K562 (cell line): ENCODE results near the gene GPR153. TPM values are rescaled to one million over a fixed set of nuclear protein-coding genes. Genes with fewer than 3 reads are reported as not detected.

ENCODE experiments used
- CBX1 ChIP-seq: sonication (generic); IDR thresholded peaks from 2 replicates; pipeline ENCODE4 v1.6.1; 2016; ENCODE audit warnings: antibody characterized with exemption, low read depth, mild to moderate bottlenecking
- DNMT1 ChIP-seq: fragments of 450-650 bp; IDR thresholded peaks from 2 replicates; pipeline ENCODE4 v1.6.1; 2016; ENCODE audit warnings: antibody characterized with exemption, mild to moderate bottlenecking
- E2F8 ChIP-seq: fragments of 450-650 bp; IDR thresholded peaks from 2 replicates; pipeline ENCODE4 v1.7.1; 2018; ENCODE audit warnings: mild to moderate bottlenecking, low read depth; ENCODE audit not compliant: partially characterized antibody
- EGR1 ChIP-seq: fragments of 450-650 bp; conservative IDR thresholded peaks from 2 replicates; pipeline ENCODE4 v1.6.1; 2017; ENCODE audit warnings: mild to moderate bottlenecking
- ERF ChIP-seq: fragments of 450-650 bp; formaldehyde crosslinking; IDR thresholded peaks from 2 replicates; pipeline ENCODE4 v1.4.0; 2020; ENCODE audit warnings: mild to moderate bottlenecking, mixed read lengths
- GTF2F1 ChIP-seq: IDR thresholded peaks from 2 replicates; pipeline ENCODE4 v1.6.1; 2011; ENCODE audit warnings: low read depth, low read length, improper control_type of control experiment
- HDAC6 ChIP-seq: IDR thresholded peaks from 2 replicates; pipeline ENCODE4 v1.6.1; 2012; ENCODE audit warnings: low read depth, mild to moderate bottlenecking, control low read depth, inconsistent platforms, low read length, moderate library complexity
- HINFP ChIP-seq: fragments of 450-650 bp; conservative IDR thresholded peaks from 2 replicates; pipeline ENCODE4 v1.6.1; 2016; ENCODE audit warnings: missing genetic modification characterization, low read depth, mild to moderate bottlenecking, control low read depth, missing compliant biosample characterization
- HNRNPH1 ChIP-seq: fragments of 200-400 bp; formaldehyde crosslinking; optimal IDR thresholded peaks from 2 replicates; pipeline ENCODE3; 2017; ENCODE audit warnings: low read depth, mild to moderate bottlenecking, low read length, moderate library complexity
- KAT2B ChIP-seq: IDR thresholded peaks from one replicate; pipeline ENCODE4 v1.6.1; 2012; ENCODE audit warnings: low read depth, mild to moderate bottlenecking, control low read depth, inconsistent platforms, low read length, moderate library complexity
- MEF2A ChIP-seq: IDR thresholded peaks from 2 replicates; pipeline ENCODE4 v1.6.1; 2011; ENCODE audit warnings: low read depth, mild to moderate bottlenecking, low read length, moderate library complexity; ENCODE audit not compliant: control insufficient read depth
- RCOR1 ChIP-seq, 2 experiments: IDR thresholded peaks; 2 replicates each; pipeline ENCODE4 v1.6.1; 2012; ENCODE audit warnings: low read depth in 2 of 2, low read length in 2 of 2, borderline replicate concordance in 1 of 2, improper control_type of control experiment in 1 of 2
- RFX1 ChIP-seq: fragments of 450-650 bp; IDR thresholded peaks from 2 replicates; pipeline ENCODE4 v1.6.1; 2016; ENCODE audit warnings: mild to moderate bottlenecking, moderate library complexity
- SMAD1 ChIP-seq: fragments of 150-350 bp; IDR thresholded peaks from 2 replicates; pipeline ENCODE4 v1.6.1; 2014; ENCODE audit warnings: low read length, low read depth; ENCODE audit not compliant: partially characterized antibody
- TAF1 ChIP-seq: IDR thresholded peaks from 2 replicates; pipeline ENCODE4 v1.6.1; 2011; ENCODE audit warnings: mild to moderate bottlenecking, low read length, moderate library complexity; ENCODE audit not compliant: insufficient read depth, control insufficient read depth, severe bottlenecking; ENCODE audit errors: extremely low read depth
- UBTF ChIP-seq, 2 experiments: IDR thresholded peaks; 2 replicates each; pipeline ENCODE4 v1.6.1; 2012; ENCODE audit warnings: improper control_type of control experiment in 2 of 2, low read depth in 2 of 2, low read length in 2 of 2, borderline replicate concordance in 1 of 2
- ZBTB43 ChIP-seq: sonication (generic); formaldehyde crosslinking; IDR thresholded peaks from 2 replicates; pipeline ENCODE4 v1.8.0; 2023; ENCODE audit warnings: mild to moderate bottlenecking, missing genetic modification reagents
- ZNF3 ChIP-seq: fragments of 250-450 bp; sonication (Bioruptor Pico); IDR thresholded peaks from 2 replicates; pipeline ENCODE4 v1.5.0; 2021; ENCODE audit warnings: mild to moderate bottlenecking, moderate library complexity
- ZNF347 ChIP-seq: fragments of 450-650 bp; formaldehyde crosslinking; IDR thresholded peaks from 2 replicates; pipeline ENCODE4 v1.4.0; 2020; ENCODE audit warnings: low read depth, mild to moderate bottlenecking, moderate library complexity
- polyA plus RNA-seq, 8 experiments: library from polyadenylated mRNA; depleted of rRNA in 4 of 8; stranded (reverse) in 5 of 8; unstranded in 3 of 8; fragments of >200 nt; fragmentation: Nextera tagmentation in 2 of 8; fragmentation: Illumina TruSeq in 1 of 8; extraction: Ambion mirVana in 2 of 8; extraction: Trizol in 1 of 8; gene quantifications; 2 replicates each; pipeline versions ENCODE4 v1.2.1 to v1.2.3, GENCODE V29; 2011 to 2014; ENCODE audit warnings: inconsistent platforms in 1 of 8, missing spikeins in 1 of 8
- total RNA-seq, 7 experiments: library from RNA; depleted of rRNA in 6 of 7; stranded (reverse); fragments of >200 nt in 6 of 7; fragmentation: Illumina TruSeq in 2 of 7; extraction: Trizol in 2 of 7; gene quantifications; 2 replicates each; pipeline versions ENCODE4 v1.2.1 to v1.2.3, GENCODE V29; 2011 to 2021; ENCODE audit warnings: low replicate concordance in 1 of 7

Gene GPR153
- total and polyA plus RNA-seq, 9 of the 15 experiments (the other 6 are each of a cell fraction or from before 2014, with no cell fraction given) = 0.01 to 1.5 (median 0.51) TPM

- no peak for TF ChIP-seq E2F8
- TF ChIP-seq ZNF3 (CRISPR knock-in tag) = no peak
- TF ChIP-seq ERF (CRISPR knock-in tag) = no peak
- no peak for TF ChIP-seq CBX1
- 0 out of 4 replicates have a peak, but pooled peaks of 1 of the 2 experiments have one; percentile 54 for TF ChIP-seq UBTF (IDR thresholded peaks at IDR 0.05; ENCODE audit: borderline replicate concordance in 1 of 2, low read depth in 2 of 2, low read length in 2 of 2)
- no peak for TF ChIP-seq HINFP
- TF ChIP-seq GTF2F1 = no peak
- peak; percentile 55 for TF ChIP-seq TAF1
- no peak for TF ChIP-seq RFX1
- no peak for TF ChIP-seq KAT2B
- TF ChIP-seq ZNF347 (CRISPR knock-in tag) = no peak
- peak; percentile 88 for TF ChIP-seq ZBTB43 (CRISPR knock-in tag)
- no peak for TF ChIP-seq MEF2A
- peak; percentile 76 for TF ChIP-seq EGR1
- no peak for TF ChIP-seq HDAC6
- no peak for TF ChIP-seq DNMT1
- TF ChIP-seq SMAD1 = no peak
- no peak for TF ChIP-seq HNRNPH1
- no peak for TF ChIP-seq RCOR1 (IDR thresholded peaks at IDR 0.05; ENCODE audit: borderline replicate concordance in 1 of 2, low read depth in 2 of 2, low read length in 2 of 2)
These were observed 51.9 kb downstream of the GPR153 start (continued) for GRCh38 chr1:6208723-6209660.
